ENCODE data around the gene CCL28.

CCL28 gene

DNA sequence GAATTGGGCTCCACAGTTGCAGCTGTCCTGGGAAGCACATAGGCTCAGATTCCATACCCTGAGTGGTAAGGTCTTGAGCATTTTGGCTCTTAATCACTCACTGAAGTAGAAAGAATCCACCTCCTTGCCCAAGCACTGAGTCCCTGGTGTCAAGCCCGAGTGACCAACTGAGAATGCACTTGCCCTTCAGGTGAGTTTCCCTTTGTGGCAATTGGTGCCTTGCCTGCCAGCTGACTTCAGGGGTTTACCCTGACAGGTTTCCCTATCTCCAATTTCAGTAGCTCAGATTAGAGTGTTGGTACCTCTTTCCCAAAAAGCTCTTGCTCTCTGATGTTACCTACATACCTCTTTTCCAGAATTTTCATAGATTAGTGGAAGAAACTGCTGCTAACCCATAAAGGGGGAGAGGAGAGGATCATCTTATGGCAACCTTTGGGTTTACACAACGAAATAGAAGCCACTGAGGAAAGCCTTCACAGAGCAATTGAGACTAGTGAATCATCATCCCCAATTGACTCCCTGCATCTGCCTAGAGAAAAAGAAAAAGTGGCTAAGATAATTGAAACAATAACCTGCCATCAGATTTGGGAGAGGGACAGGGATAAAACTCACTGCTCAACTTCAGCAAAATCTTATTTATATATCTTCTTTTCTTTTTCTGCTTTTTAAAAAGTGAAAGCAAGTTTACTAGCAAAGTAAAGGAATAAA is 48.6 kb downstream of the CCL28 start:
- no peak overlapping the region for H3K27ac ChIP-seq
- TF ChIP-seq, protein P1, sequence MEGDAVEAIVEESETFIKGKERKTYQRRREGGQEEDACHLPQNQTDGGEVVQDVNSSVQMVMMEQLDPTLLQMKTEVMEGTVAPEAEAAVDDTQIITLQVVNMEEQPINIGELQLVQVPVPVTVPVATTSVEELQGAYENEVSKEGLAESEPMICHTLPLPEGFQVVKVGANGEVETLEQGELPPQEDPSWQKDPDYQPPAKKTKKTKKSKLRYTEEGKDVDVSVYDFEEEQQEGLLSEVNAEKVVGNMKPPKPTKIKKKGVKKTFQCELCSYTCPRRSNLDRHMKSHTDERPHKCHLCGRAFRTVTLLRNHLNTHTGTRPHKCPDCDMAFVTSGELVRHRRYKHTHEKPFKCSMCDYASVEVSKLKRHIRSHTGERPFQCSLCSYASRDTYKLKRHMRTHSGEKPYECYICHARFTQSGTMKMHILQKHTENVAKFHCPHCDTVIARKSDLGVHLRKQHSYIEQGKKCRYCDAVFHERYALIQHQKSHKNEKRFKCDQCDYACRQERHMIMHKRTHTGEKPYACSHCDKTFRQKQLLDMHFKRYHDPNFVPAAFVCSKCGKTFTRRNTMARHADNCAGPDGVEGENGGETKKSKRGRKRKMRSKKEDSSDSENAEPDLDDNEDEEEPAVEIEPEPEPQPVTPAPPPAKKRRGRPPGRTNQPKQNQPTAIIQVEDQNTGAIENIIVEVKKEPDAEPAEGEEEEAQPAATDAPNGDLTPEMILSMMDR (conservative IDR thresholded peaks at IDR 0.05): no peak

DNA sequence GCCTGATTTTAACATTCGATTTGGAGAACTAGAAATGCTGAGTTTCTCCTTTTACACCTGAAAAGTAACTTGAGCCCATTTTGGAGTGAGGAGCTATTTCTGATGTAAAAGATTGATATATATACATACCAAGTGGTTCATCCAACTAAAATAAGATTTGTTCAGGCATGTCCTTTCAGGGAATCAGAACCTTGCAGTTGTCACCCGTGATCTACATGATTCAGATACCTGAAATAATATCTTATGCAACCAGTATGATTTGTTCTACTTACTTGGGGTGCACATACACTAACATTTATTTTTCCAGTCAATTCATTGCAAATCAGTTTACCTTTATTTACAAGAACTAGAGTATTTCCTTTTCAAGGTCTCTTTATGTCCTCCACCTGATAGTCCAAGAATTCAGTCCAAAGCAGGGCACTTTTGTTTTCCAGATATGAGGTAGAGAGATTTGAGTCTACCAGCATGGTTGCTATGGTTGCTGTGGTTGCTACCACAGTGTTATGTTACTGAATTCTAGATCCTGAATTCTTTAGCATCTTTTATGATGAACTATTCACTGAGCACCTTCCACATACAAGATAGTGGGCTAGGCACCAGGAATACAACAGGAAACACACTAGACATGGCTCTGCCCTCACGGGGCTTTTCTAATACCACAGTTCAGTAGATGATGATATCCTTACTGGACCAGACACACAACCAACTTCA is 49.3 kb downstream of the CCL28 start:
- H3K27ac ChIP-seq: no peak overlapping the region
- TF ChIP-seq ZFX (IDR thresholded peaks at IDR 0.05): no peak
- TF ChIP-seq, protein P1 (conservative IDR thresholded peaks at IDR 0.05): no peak

DNA sequence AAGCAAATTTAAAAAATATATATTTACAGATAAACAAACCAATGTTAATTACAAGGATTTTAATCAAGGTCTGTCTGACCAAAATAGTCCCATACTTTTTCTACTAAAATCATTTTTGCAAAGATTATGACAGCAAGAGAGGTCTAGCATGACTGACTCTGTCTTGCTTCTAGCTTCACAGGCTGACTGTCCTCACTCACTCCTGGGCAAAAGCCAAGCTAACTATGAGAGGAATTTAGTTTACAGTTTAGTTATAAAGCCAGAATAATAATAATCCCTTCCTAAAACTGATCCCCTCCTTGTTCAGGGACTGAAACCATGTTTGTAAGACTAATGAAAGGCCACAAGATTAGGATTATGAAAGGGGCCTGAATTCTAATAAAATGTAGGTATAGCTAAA is 53.5 kb downstream of the CCL28 start:
- H3K27ac ChIP-seq: no peak overlapping the region
- TF ChIP-seq ZFX (IDR thresholded peaks at IDR 0.05): no peak
- TF ChIP-seq, protein P1 (conservative IDR thresholded peaks at IDR 0.05): no peak

DNA sequence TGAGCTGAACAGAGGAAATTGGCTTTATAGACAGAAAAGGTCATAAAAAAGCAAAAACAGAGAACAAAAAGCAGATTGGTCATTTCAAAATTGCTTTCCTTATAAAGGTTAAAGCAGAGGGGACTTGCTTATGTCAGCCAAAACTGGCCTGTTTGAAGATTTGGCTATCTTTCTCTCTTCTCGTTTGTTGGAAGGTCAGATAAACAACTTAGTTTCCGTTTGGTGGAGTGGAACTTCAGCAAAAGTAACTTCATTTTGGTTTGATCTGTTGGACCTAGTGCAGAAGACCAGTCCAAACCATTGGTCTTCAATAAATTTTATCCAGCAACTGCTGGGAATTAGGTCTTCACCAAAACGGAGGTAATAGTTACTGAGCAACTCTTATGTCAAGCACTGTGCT is 53.9 kb downstream of the CCL28 start:
- no peak overlapping the region for H3K27ac ChIP-seq
- TF ChIP-seq, protein P1 (conservative IDR thresholded peaks at IDR 0.05): no peak
- no peak for TF ChIP-seq ZFX (IDR thresholded peaks at IDR 0.05)

DNA sequence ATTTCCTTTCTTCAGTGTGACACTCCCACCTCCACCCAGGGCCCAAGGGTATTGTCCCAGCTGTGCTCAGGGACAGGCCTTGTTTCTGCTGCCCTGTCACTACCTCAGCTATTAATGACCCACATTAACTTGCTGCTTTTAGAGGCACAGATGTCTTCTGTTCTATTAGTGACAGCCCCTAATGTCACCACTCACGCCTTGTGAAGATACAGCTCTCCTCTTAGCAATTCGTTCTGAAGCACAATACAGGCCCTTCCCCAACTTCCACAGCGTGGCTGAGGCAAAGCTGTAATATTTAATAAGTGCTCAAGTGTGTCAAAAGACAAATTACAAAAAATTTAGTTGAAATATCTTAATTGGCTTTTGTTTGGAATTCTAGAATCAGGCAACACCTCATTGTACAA is 54.3 kb downstream of the CCL28 start:
- TF ChIP-seq, protein P1 (conservative IDR thresholded peaks at IDR 0.05): no peak
- no peak for TF ChIP-seq ZFX (IDR thresholded peaks at IDR 0.05)
- no peak overlapping the region for H3K27ac ChIP-seq

DNA sequence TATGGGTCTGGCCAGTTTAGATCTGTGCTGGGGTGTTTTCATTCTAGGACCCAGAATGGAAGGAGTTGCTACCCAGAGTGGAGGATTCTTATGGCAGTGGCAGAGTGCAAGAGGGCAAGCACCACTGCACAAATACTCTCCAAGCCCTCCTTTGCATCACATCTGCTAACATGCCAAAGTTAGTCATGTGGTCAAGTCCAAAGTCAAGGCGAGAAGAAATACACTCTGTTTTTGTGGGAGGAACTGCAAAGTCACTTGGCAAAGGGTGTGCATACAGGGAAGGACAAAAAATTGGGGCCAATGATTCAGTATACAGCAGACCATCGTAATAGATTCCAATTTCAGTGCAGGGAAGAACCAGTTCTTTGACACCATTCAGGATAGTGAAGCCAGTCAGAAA is 55.1 kb downstream of the CCL28 start:
- TF ChIP-seq, protein P1 (conservative IDR thresholded peaks at IDR 0.05): no peak
- TF ChIP-seq ZFX (IDR thresholded peaks at IDR 0.05): no peak
- H3K27ac ChIP-seq: no peak overlapping the region

DNA sequence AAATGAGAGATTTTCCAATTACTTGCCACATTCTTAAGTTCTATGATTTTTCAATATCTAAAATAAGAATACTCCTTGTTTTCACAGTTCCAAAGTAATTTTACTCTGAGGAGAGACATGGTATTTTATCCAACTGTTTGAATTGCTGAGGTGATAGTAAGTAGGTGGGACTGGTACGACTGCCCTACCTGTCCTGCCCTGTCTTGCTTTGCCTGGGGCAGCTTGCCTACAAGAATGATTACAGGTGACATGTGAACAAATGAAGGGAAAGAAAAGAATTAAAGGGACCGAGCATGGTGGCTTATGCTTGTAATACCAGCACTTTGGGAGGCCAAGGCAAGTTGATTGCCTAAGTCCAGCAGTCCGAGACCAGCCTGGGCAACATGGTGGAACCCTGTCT is 57.4 kb downstream of the CCL28 start:
- no peak overlapping the region for H3K27ac ChIP-seq
- TF ChIP-seq ZFX (IDR thresholded peaks at IDR 0.05): no peak
- TF ChIP-seq, protein P1 (conservative IDR thresholded peaks at IDR 0.05): no peak
